ENCODE results near the gene SPRYD3. TPM values are rescaled to one million over a fixed set of nuclear protein-coding genes. Genes with fewer than 3 reads are reported as not detected.

The SPRYD3 gene
- total and polyA plus RNA-seq, 9 donors = 28.5 to 88.1 (median 66.6) TPM

DNA sequence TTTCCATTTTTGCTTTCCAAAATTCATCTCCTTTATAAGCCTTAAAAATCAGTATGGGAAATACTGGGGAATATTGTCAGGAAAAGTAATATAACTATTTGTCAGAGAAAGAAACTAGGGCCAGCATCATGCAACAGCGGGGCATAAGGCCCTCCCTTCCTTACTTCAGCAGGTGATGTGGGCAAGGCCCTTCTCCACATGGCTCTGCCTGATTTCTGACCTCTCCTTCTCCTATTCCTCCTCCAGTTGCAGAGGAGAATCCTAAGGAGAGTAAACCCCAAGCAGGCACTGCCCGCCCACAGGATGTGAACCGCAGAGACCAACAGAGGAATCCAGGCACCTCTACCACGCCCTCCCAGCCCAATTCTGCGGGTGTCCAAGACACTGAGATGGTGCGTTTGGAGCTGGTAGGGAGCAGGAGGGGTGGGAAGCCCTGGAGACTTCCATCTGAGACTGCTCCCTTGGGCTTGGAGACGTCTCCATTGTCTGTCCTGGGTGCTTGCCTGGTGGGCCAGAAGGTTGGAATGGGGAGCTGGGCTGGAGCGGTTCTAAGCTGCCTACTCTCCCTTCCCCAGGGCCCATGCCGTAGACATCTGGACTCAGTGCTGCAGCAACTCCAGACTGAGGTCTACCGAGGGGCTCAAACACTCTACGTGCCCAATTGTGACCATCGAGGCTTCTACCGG lies 21.4 kb upstream of the SPRYD3 start:
- Histone ChIP-seq H3K36me3 (no peaks in the 10 kb centered on the region), H3K27me3 (no peaks in the 10 kb centered on the region), H3K9me3 (no peaks in the 10 kb centered on the region), H3K27ac (no peak overlapping the region), H3K4me1 (ENCODE audit: insufficient read depth) (peaks cover 12% of the 10 kb centered on the region), H3K4me3 (no peak overlapping the region)
- intact Hi-C loops (cut with DNase I) = no loop called here
- DNase-seq = peak in 1 of 5 donors; percentile 34
- TF ChIP-seq EP300 (IDR thresholded peaks at IDR 0.05) (no peak), POLR2A (IDR thresholded peaks at IDR 0.05) (no peak)
- TF ChIP-seq, protein P1, sequence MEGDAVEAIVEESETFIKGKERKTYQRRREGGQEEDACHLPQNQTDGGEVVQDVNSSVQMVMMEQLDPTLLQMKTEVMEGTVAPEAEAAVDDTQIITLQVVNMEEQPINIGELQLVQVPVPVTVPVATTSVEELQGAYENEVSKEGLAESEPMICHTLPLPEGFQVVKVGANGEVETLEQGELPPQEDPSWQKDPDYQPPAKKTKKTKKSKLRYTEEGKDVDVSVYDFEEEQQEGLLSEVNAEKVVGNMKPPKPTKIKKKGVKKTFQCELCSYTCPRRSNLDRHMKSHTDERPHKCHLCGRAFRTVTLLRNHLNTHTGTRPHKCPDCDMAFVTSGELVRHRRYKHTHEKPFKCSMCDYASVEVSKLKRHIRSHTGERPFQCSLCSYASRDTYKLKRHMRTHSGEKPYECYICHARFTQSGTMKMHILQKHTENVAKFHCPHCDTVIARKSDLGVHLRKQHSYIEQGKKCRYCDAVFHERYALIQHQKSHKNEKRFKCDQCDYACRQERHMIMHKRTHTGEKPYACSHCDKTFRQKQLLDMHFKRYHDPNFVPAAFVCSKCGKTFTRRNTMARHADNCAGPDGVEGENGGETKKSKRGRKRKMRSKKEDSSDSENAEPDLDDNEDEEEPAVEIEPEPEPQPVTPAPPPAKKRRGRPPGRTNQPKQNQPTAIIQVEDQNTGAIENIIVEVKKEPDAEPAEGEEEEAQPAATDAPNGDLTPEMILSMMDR (IDR thresholded peaks at IDR 0.05) = no peak
- 79 to 86% (median 85%) methylated on average over 13 of the region's 13 CpGs for WGBS, 3 donors

DNA sequence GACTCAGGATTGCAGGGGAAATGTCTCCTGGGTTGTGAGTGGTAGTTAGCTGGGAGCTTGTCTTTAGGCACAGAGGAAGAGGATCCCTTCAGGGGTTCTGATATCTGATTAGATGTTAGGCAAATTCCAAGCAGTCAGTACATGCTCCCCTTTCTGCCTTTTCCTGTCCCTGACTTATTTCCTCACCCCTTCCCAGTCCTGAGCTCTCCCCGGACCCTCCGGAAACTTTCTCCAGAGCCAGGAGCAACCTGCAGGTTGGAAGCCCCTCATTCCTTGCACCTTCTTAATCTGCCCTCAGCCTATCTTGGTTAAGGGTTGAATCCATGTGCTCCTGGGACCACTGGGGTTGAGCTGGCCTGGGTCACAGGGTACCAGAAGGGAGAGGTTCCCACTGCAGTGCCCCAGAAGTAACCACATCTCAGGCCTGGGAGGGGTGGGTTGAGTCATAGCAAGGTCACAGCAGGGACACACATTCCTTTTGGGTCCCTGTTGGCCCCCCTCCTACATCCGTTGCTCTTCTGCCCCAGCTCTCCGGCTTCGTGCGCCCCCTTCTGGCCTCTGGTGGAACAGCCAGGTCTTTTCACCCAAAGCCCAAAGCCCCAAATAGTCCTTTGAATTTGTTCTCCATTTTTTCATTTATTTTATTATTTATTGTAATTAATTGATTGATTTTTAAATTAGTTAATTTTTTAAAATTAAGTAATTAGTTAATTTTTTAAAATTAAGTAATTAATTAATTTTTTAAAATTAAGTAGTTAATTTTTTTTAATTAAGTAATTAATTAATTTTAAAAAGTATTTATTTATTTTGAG lies 20.1 kb upstream of the SPRYD3 start:
- no peaks in the 10 kb centered on the region for H3K36me3 ChIP-seq
- WGBS, 3 donors = 10 to 16% (median 10%) methylated on average over 6 of the region's 6 CpGs
- TF ChIP-seq POLR2A (IDR thresholded peaks at IDR 0.05) = no peak
- peak; percentile 26 for TF ChIP-seq EP300 (IDR thresholded peaks at IDR 0.05)
- TF ChIP-seq, protein P1 (IDR thresholded peaks at IDR 0.05) = peak; percentile 90 to 96 (median 93)

DNA sequence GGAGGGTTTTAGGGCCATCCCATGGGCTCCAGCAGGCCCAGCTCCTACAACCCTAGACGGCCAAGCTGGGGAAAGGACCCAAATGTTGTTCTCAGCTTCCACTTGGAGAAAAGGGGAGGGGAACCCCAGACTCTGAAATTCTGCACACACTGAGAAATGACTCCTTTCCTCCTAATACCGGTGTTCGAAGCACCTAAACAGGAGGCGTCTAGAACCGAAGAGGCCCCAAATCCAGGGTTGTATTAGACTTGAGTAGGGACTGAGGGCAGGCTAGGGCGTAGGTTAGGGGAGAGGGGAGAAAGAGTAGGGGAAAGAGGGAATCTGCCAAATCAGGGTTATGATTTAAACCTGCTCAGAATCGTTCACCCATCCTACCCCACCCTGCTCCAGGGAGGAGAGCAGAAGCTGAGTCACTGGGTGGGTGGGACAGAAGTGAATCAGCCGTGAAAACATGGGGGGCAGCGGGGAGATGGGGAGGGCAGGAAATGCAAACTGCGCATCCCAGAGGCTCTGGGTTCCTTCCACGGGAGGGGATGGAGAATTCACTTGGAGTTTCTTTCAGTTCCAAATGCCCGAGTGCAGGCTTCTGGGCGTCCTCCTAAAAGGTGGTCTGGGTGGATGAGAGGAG lies 19.3 kb upstream of the SPRYD3 start:
- Histone ChIP-seq H3K9me3 (no peaks in the 10 kb centered on the region), H3K27ac (peak overlapping the region; percentile 59 to 75), H3K27me3 (no peaks in the 10 kb centered on the region), H3K4me3 (peak overlapping the region; percentile 51), H3K4me1 (ENCODE audit: insufficient read depth) (peaks cover 14% of the 10 kb centered on the region), H3K36me3 (no peaks in the 10 kb centered on the region)
- no peak for TF ChIP-seq EP300 (IDR thresholded peaks at IDR 0.05)
- TF ChIP-seq, protein P1 (IDR thresholded peaks at IDR 0.05) = no peak
- TF ChIP-seq POLR2A (IDR thresholded peaks at IDR 0.05) = no peak
- peak; percentile 58 to 79 (median 65) for DNase-seq
- 14 to 25% (median 22%) methylated on average over 13 of the region's 13 CpGs for WGBS, 3 donors
- intact Hi-C loops (cut with DNase I) = loop anchor here in 3 of 4 donors (2.0 kb wide), 1 partner anchor 32 kb away; no protein-coding TSS in a partner anchor

More for the DNA sequence above, 20.1 kb upstream of the SPRYD3 start:
- no peaks in the 10 kb centered on the region for H3K27me3 ChIP-seq
- H3K9me3 ChIP-seq = no peaks in the 10 kb centered on the region
- peaks cover 14% of the 10 kb centered on the region for H3K4me1 ChIP-seq (ENCODE audit: insufficient read depth)
- peak overlapping the region; percentile 59 to 75 for H3K27ac ChIP-seq
- H3K4me3 ChIP-seq = peak overlapping the region; percentile 51
- intact Hi-C loops (cut with DNase I) = loop anchor here (1.0 to 2.0 kb wide), 2 partner anchors 31 to 32 kb away; no protein-coding TSS in a partner anchor
- DNase-seq = peak; percentile 93 to 97 (median 95)

Measured in ovary (tissue), 9 donors.